ENCODE data around the gene RET.

- no peak for TF ChIP-seq EZH2 (IDR thresholded peaks at IDR 0.05)
- no peak for TF ChIP-seq POLR2AphosphoS5 (IDR thresholded peaks at IDR 0.05; ENCODE audit: borderline replicate concordance, low read depth, low read length)
These were observed 78.9 kb downstream of the RET start for GRCh38 chr10:43155741-43156140.
